Nephron (organoid): ENCODE results near the gene SHISAL1.

Source experiments
- H3K27ac Mint-ChIP-seq, 3 experiments: 2 replicates each; pipeline ENCODE4 v1.8.0; 2020; ENCODE audit warnings: mixed read lengths in 3 of 3, mild to moderate bottlenecking in 2 of 3, moderate library complexity in 1 of 3
- H3K27me3 Mint-ChIP-seq: 2 replicates; pipeline ENCODE4 v1.8.0; 2021; ENCODE audit warnings: low read depth, mild to moderate bottlenecking, moderate library complexity, mixed read lengths
- H3K36me3 Mint-ChIP-seq: 2 replicates; pipeline ENCODE4 v1.8.0; 2020; ENCODE audit warnings: low read depth, mixed read lengths
- H3K4me1 Mint-ChIP-seq: 2 replicates; pipeline ENCODE4 v1.8.0; 2020; ENCODE audit warnings: mixed read lengths
- H3K4me3 Mint-ChIP-seq, 3 experiments: 2 replicates each; pipeline ENCODE4 v1.8.0; 2020; ENCODE audit warnings: mild to moderate bottlenecking in 3 of 3, mixed read lengths in 3 of 3, moderate library complexity in 2 of 3
- H3K9me3 Mint-ChIP-seq: 2 replicates; pipeline ENCODE4 v1.8.0; 2020; ENCODE audit warnings: mixed read lengths
- TF ChIP-seq, protein P1 (sequence below), 3 experiments: fragments of 200-600 bp; sonication (generic); IDR thresholded peaks; one replicate each; pipeline ENCODE4 v1.5.0; 2021; ENCODE audit warnings: antibody characterized with exemption in 3 of 3; ENCODE audit not compliant: unreplicated experiment in 3 of 3

The SHISAL1 gene

DNA sequence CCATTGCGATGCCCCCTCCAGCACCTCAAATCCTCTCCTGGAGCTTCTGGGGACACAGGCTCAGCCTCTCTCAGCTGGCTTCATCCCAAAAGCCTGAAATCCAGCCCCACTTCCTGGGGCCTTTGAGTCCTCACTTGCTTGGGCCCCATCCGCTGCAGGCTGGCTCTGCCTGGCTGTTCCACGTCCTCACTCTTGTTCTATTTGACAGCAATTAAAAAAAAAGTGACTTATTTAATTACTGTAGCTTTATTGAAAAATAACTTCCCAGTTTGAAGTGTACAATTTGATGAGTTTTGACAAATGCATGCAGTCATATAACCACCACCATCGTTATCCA lies 104.8 kb downstream of the SHISAL1 start:
- TF ChIP-seq, protein P1, sequence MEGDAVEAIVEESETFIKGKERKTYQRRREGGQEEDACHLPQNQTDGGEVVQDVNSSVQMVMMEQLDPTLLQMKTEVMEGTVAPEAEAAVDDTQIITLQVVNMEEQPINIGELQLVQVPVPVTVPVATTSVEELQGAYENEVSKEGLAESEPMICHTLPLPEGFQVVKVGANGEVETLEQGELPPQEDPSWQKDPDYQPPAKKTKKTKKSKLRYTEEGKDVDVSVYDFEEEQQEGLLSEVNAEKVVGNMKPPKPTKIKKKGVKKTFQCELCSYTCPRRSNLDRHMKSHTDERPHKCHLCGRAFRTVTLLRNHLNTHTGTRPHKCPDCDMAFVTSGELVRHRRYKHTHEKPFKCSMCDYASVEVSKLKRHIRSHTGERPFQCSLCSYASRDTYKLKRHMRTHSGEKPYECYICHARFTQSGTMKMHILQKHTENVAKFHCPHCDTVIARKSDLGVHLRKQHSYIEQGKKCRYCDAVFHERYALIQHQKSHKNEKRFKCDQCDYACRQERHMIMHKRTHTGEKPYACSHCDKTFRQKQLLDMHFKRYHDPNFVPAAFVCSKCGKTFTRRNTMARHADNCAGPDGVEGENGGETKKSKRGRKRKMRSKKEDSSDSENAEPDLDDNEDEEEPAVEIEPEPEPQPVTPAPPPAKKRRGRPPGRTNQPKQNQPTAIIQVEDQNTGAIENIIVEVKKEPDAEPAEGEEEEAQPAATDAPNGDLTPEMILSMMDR (IDR thresholded peaks at IDR 0.05; ENCODE audit: unreplicated experiment in 3 of 3) = no peak

DNA sequence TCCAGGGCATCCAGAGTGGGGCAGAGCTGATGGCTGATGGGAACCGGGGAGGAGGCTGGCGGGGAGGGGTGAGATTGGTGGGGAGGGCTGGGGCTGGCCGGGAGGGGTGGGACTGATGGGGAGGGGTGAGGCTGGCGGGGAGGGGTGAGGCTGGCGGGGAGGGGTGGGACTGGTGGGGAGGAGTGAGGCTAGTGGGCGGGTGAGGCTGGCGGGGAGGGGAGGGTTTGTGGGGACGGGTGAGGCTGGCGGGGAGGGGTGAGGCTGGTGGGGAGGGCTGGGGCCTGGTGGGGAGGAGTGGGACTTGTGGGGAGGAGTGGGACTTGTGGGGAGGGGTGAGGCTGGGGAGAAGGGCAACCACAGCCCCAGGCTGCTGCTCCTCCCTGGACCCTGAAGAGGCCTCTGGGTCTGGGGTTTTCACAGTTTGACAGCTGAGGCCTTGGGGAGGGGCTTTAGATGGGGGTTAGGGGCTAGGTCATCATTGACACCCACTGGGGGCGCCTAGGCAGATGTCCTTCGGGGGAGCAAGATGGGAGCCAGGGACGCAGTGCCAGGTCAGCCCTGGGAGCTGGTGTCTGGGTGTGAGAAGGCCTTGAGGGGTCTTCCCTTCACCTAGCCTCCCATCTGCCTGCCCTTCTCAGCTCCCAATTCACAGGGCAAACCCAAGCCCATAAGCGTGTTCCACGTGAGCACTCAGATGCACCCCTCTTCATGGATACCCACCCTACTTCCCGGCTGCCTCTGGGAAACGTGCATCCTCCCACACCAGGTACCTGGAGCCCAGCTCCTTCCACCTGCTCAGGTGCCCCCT lies 105.4 kb downstream of the SHISAL1 start:
- Mint-ChIP-seq H3K4me3 (no peak overlapping the region), H3K36me3 (peaks cover 3% of the 10 kb centered on the region), H3K9me3 (peaks cover 21% of the 10 kb centered on the region), H3K27me3 (peaks cover 23% of the 10 kb centered on the region), H3K4me1 (peaks cover 21% of the 10 kb centered on the region), H3K27ac (no peak overlapping the region)
- TF ChIP-seq, protein P1 (IDR thresholded peaks at IDR 0.05; ENCODE audit: unreplicated experiment in 3 of 3) = no peak

More for the DNA sequence above, 104.8 kb downstream of the SHISAL1 start:
- Mint-ChIP-seq H3K27ac (no peak overlapping the region), H3K27me3 (peaks cover 19% of the 10 kb centered on the region), H3K9me3 (peaks cover 21% of the 10 kb centered on the region), H3K4me3 (no peak overlapping the region), H3K36me3 (peaks cover 3% of the 10 kb centered on the region), H3K4me1 (peaks cover 17% of the 10 kb centered on the region)

DNA sequence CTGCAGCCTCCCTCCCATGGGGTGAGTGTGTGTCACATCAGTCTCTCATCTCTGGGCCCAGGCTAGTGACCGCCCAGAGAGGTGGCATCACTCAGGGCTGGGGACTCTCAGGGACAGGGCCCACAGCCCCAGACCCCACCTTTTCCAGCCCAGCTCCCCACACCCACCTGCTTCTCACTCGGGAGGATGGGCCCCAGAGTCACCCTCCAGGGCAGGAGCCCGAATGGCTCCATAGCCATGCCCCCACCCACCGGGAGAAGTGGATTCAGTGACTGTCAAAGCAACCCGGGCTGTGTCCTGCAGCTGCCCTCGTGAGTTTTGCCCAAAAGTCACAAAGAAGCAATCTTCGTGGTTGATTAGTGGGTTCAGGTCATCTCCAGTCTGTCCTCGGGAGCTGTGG lies 106.1 kb downstream of the SHISAL1 start:
- Mint-ChIP-seq H3K27me3 (peaks cover 28% of the 10 kb centered on the region), H3K36me3 (peaks cover 3% of the 10 kb centered on the region)

DNA sequence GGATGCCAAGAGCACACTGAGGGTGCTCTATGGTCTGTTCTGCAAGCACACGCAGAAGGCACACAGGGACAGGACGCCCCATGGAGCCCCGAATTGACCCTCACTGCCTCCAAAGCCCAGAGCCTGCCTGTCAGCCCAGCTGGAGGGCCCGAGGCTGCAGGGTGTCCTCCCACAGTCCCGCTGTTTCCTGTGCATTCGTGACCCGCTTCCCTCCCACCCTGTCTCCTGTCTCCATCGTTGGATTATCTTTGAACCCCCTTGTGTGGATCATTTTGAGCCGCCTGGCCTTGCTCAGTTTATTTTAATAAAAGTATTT lies 106.5 kb downstream of the SHISAL1 start:
- peaks cover 25% of the 10 kb centered on the region for H3K27me3 Mint-ChIP-seq
- H3K4me3 Mint-ChIP-seq = no peak overlapping the region
- no peak overlapping the region for H3K27ac Mint-ChIP-seq
- TF ChIP-seq, protein P1 (IDR thresholded peaks at IDR 0.05; ENCODE audit: unreplicated experiment in 3 of 3) = no peak
- peaks cover 19% of the 10 kb centered on the region for H3K9me3 Mint-ChIP-seq
- H3K36me3 Mint-ChIP-seq = peaks cover 3% of the 10 kb centered on the region
- H3K4me1 Mint-ChIP-seq = peaks cover 17% of the 10 kb centered on the region

More for the DNA sequence above, 106.1 kb downstream of the SHISAL1 start:
- H3K27ac Mint-ChIP-seq = no peak overlapping the region
- TF ChIP-seq, protein P1 (IDR thresholded peaks at IDR 0.05; ENCODE audit: unreplicated experiment in 3 of 3) = no peak
- peaks cover 21% of the 10 kb centered on the region for H3K9me3 Mint-ChIP-seq
- H3K4me3 Mint-ChIP-seq = no peak overlapping the region
- H3K4me1 Mint-ChIP-seq = peaks cover 21% of the 10 kb centered on the region

DNA sequence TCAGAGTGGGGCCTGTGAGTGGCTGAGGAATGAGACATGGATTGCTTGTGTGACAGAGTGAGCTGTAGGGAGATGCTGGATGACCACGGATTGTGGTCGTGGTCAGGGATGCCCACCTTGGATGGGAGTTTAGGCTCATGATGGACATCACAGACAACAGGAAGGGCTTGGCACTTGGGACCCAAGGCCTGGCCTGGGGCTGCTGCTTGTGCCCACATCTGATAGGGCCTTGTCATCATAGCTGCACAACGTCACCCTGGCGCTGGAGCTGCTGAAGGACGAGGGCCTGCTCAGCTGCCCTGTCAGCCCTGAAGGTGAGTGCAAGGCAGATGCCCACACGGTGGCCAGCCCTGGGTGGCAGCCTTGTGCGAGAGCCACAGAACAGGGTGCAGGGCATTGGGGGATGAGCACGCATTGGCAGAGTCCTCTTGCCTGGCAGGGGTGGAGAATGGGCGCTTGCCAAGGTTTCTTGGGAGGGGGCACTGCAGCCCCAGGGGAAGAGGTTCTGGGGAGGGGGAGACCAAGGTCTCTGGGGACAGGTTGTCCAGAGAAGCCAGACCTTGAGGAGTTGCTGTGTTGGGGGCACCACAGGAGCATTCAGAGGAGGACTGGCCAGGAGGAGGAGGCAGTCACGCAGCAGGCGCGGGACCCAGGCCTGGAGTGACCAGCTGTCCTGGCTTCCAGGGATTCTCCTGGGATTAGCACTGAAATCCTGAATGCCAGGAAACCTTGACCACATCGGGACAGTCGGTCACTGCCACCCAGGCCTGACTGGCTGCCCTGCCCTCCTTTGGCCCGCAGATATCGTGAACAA lies 107.0 kb downstream of the SHISAL1 start:
- no peak overlapping the region for H3K27ac Mint-ChIP-seq
- H3K36me3 Mint-ChIP-seq = peaks cover 3% of the 10 kb centered on the region
- peaks cover 14% of the 10 kb centered on the region for H3K9me3 Mint-ChIP-seq
- TF ChIP-seq, protein P1 (IDR thresholded peaks at IDR 0.05; ENCODE audit: unreplicated experiment in 3 of 3) = no peak
- H3K4me3 Mint-ChIP-seq = no peak overlapping the region
- H3K27me3 Mint-ChIP-seq = peaks cover 20% of the 10 kb centered on the region
- H3K4me1 Mint-ChIP-seq = peaks cover 12% of the 10 kb centered on the region
